HepG2 (cell line): ENCODE data around the gene PLEKHG7. TPM values are rescaled to one million over a fixed set of nuclear protein-coding genes. Genes with fewer than 3 reads are reported as not detected.

Source experiments
- ATAC-seq: fragments of 200-7000 bp; cut with Tn5 transposase; 3 replicates; pipeline ENCODE4 v1.9.1; 2020; ENCODE audit warnings: mild to moderate bottlenecking, moderate library complexity
- BruUV-seq: library from RNA; stranded (reverse); fragments of 400-500 nt; replicated peaks from 2 replicates; lab custom pipeline; 2021; lab: Mats Ljungman, UMichigan
- CTCF ChIA-PET: fragments of 300-600 bp; formaldehyde crosslinking; extraction: SDS; loops from one replicate; lab custom pipeline; 2021; ENCODE audit warnings: low total read pairs, inconsistent platforms, low intra/inter-chr PET ratio; lab: Yijun Ruan, JAX
- POLR2A ChIA-PET: fragments of 350-600 bp; sonication (Branson Sonifier 250); formaldehyde crosslinking; loops from one replicate; lab custom pipeline; 2020; ENCODE audit warnings: antibody characterized with exemption, inconsistent platforms; lab: Yijun Ruan, JAX
- DNase-seq: peaks from one replicate; pipeline ENCODE4 v3.0.0-alpha.2; 2015; ENCODE audit warnings: low spot score
- FAIRE-seq: peaks from 3 replicates; lab custom pipeline; 2011; peaks lifted over from hg19 to GRCh38; lab: Jason Lieb, UNC
- H2AFZ ChIP-seq: one replicate; pipeline ENCODE4 v1.6.1; 2011; ENCODE audit warnings: low read length, inconsistent platforms
- H3K27ac ChIP-seq: fragments of 300-600 bp; 3 replicates; pipeline ENCODE4 v1.8.0; 2011; ENCODE audit warnings: mixed run types, mild to moderate bottlenecking, mixed read lengths, low read length, inconsistent platforms; ENCODE audit not compliant: insufficient read depth; ENCODE audit errors: extremely low read length
- H3K27me3 ChIP-seq, 2 experiments: fragments of 200-600 bp in 1 of 2; 2 replicates in 1 of 2; 3 replicates in 1 of 2; pipeline versions ENCODE4 v1.6.0 to v1.8.0; 2011; ENCODE audit warnings: low read length in 2 of 2, mild to moderate bottlenecking in 2 of 2, moderate library complexity in 2 of 2, inconsistent platforms in 1 of 2; ENCODE audit not compliant: insufficient read depth in 2 of 2, control insufficient read depth in 1 of 2
- H3K36me3 ChIP-seq, 2 experiments: fragments of 200-600 bp in 1 of 2; replicated peaks in 1 of 2; 2 replicates in 1 of 2; 3 replicates in 1 of 2; pipeline versions ENCODE4 v1.5.1 to v1.8.0; 2011; ENCODE audit warnings: low read length in 2 of 2, inconsistent platforms in 1 of 2; ENCODE audit not compliant: insufficient read depth in 2 of 2, control insufficient read depth in 1 of 2
- H3K4me1 ChIP-seq: 2 replicates; pipeline ENCODE4 v1.5.1; 2012; ENCODE audit warnings: low read length, inconsistent platforms; ENCODE audit not compliant: insufficient read depth
- H3K4me2 ChIP-seq: 2 replicates; pipeline ENCODE4 v1.6.0; 2011; ENCODE audit warnings: low read depth, low read length, inconsistent platforms
- H3K4me3 ChIP-seq, 3 experiments: fragments of 200-600 bp in 1 of 3; sonication (generic), shearing (Covaris generic) in 1 of 3; replicated peaks in 1 of 3; 2 replicates each; pipeline ENCODE4 v1.5.1; 2011 to 2016; ENCODE audit warnings: low read length in 3 of 3, inconsistent platforms in 2 of 3, low read depth in 2 of 3, mild to moderate bottlenecking in 2 of 3, control low read depth in 1 of 3, mixed read lengths in 1 of 3; ENCODE audit not compliant: insufficient read depth in 1 of 3
- H3K79me2 ChIP-seq: one replicate; pipeline ENCODE4 v1.6.1; 2011; ENCODE audit warnings: low read length, inconsistent platforms; ENCODE audit not compliant: insufficient read depth
- H3K9ac ChIP-seq: 2 replicates; pipeline ENCODE4 v1.6.0; 2011; ENCODE audit warnings: mild to moderate bottlenecking, low read depth, low read length, inconsistent platforms; ENCODE audit not compliant: insufficient read depth
- H3K9me3 ChIP-seq: 2 replicates; pipeline ENCODE4 v1.5.1; 2012; ENCODE audit warnings: mild to moderate bottlenecking, low read length
- H4K20me1 ChIP-seq: 2 replicates; pipeline ENCODE4 v1.6.0; 2011; ENCODE audit warnings: inconsistent platforms, mild to moderate bottlenecking, low read length, moderate library complexity; ENCODE audit not compliant: insufficient read depth
- CEBPZ ChIP-seq: IDR thresholded peaks from 2 replicates; pipeline ENCODE4 v1.6.1; 2012; ENCODE audit warnings: low read length, improper control_type of control experiment
- ELF1 ChIP-seq: sonication (generic); formaldehyde crosslinking; IDR thresholded peaks from 2 replicates; pipeline ENCODE4 v1.4.0; 2020; ENCODE audit warnings: missing genetic modification reagents
- ISL2 ChIP-seq: sonication (generic); formaldehyde crosslinking; IDR thresholded peaks from 2 replicates; pipeline ENCODE4 v1.5.0; 2020; ENCODE audit warnings: missing genetic modification reagents
- PAWR ChIP-seq: sonication (generic); formaldehyde crosslinking; IDR thresholded peaks from 2 replicates; pipeline ENCODE4 v1.4.0; 2020; ENCODE audit warnings: missing genetic modification reagents, mild to moderate bottlenecking, borderline replicate concordance
- ZFP62 ChIP-seq: sonication (generic); formaldehyde crosslinking; IDR thresholded peaks from 2 replicates; pipeline ENCODE4 v1.4.0; 2020; ENCODE audit warnings: missing genetic modification reagents
- ZNF530 ChIP-seq: sonication (generic); formaldehyde crosslinking; IDR thresholded peaks from 2 replicates; pipeline ENCODE4 v1.5.0; 2020; ENCODE audit warnings: low read depth, mild to moderate bottlenecking, missing genetic modification reagents
- ZNF780A ChIP-seq: sonication (generic); formaldehyde crosslinking; IDR thresholded peaks from 2 replicates; pipeline ENCODE4 v1.8.0; 2022; ENCODE audit warnings: mild to moderate bottlenecking, missing genetic modification reagents, moderate library complexity
- WGBS: methylation state at CpG from one replicate; pipeline ENCODE4 v1.1.6; 2017; ENCODE audit warnings: low lambda C conversion rate; 5-methylcytosine and 5-hydroxymethylcytosine counted together
- in situ Hi-C: cut with HindIII; loops from 2 replicates; pipeline ENCODE4 v1.10.0; 2017; ENCODE audit warnings: low pct_unique_long_range_greater_than_20kb; ENCODE audit not compliant: extremely low pct_ligation_motif_present
- intact Hi-C: fragments of 100-400 bp; cut with micrococcal nuclease; formaldehyde crosslinking; loops from one replicate; pipeline ENCODE4 v1.10.0; 2022; ENCODE audit not compliant: unreplicated experiment
- polyA plus RNA-seq, 8 experiments: library from polyadenylated mRNA; depleted of rRNA in 3 of 8; stranded (reverse) in 7 of 8; unstranded in 1 of 8; fragments of >200 nt; fragmentation: Illumina TruSeq in 4 of 8; extraction: Trizol in 4 of 8; gene quantifications; 2 replicates each; pipeline versions ENCODE4 v1.2.1 to v1.2.3, GENCODE V29; 2011 to 2016; ENCODE audit warnings: low read depth in 4 of 8, missing spikeins in 1 of 8, mixed read lengths in 1 of 8; ENCODE audit not compliant: insufficient read depth in 1 of 8
- total RNA-seq, 5 experiments: library from RNA; depleted of rRNA; stranded (reverse); fragments of >200 nt; fragmentation: Illumina TruSeq; extraction: Trizol; gene quantifications; 2 replicates each; pipeline ENCODE4 v1.2.3, GENCODE V29; 2016; ENCODE audit warnings: low read depth in 1 of 5

PLEKHG7 gene
- total and polyA plus RNA-seq, 2 of the 13 experiments (the other 11 are each of a cell fraction or from before 2014, with no cell fraction given) = not detected

GRCh38 chr12:92764831-92765230 lies 62.0 kb downstream of the PLEKHG7 start:
- Histone ChIP-seq H3K36me3 (no peaks in the 10 kb centered on the region), H4K20me1 (no peaks in the 10 kb centered on the region), H3K4me3 (no peak overlapping the region), H3K9me3 (no peaks in the 10 kb centered on the region), H3K79me2 (no peaks in the 10 kb centered on the region), H3K4me2 (no peak overlapping the region), H3K9ac (no peak overlapping the region), H3K27me3 (no peaks in the 10 kb centered on the region; a peak in 1 of 5 replicates), H3K27ac (no peak overlapping the region), H3K4me1 (peaks cover 14% of the 10 kb centered on the region), H2AFZ (no peak overlapping the region)
- CTCF ChIA-PET = no interaction called here
- intact Hi-C loops (no loop called here), in situ Hi-C loops (no loop called here)
- TF ChIP-seq CEBPZ (no peak), ZNF530 (no peak), ZNF780A (CRISPR knock-in tag) (no peak), PAWR (CRISPR knock-in tag) (no peak), ELF1 (no peak), ISL2 (CRISPR knock-in tag) (no peak), ZFP62 (CRISPR knock-in tag) (no peak)
- ATAC-seq (no peak), FAIRE-seq (no peak), DNase-seq (no peak)
- WGBS = 70% methylated on average over 5 of the region's 5 CpGs
- BruUV-seq = no TSS peak
- POLR2A ChIA-PET = no interaction called here
